Thoracic aorta (tissue), 2 donors: Measurements from ENCODE around the gene NUDT6. TPM values are rescaled to one million over a fixed set of nuclear protein-coding genes. Genes with fewer than 3 reads are reported as not detected.

Experiments used
- ATAC-seq: fragments of 150-250 bp; one replicate; pipeline ENCODE4 v1.8.0; 2017; ENCODE audit warnings: low read depth; ENCODE audit not compliant: insufficient number of reproducible peaks, low FRiP score
- DNase-seq: peaks from one replicate; pipeline ENCODE4 v3.0.0-alpha.2; 2020; ENCODE audit warnings: low spot score
- H3K27ac ChIP-seq, 2 donors: fragments of 200-600 bp; sonication (generic); 1 replicate in 1 of 2; 2 replicates in 1 of 2; pipeline ENCODE4 v1.5.1; 2016; ENCODE audit warnings: mild to moderate bottlenecking in 2 of 2, moderate library complexity in 2 of 2
- H3K27me3 ChIP-seq: fragments of 200-600 bp; sonication (generic); replicated peaks from 2 replicates; pipeline ENCODE4 v1.6.0; 2016; ENCODE audit warnings: mild to moderate bottlenecking; ENCODE audit not compliant: insufficient read depth
- H3K36me3 ChIP-seq: fragments of 200-600 bp; sonication (generic); one replicate; pipeline ENCODE4 v1.5.1; 2016
- H3K4me1 ChIP-seq, 2 donors: fragments of 200-600 bp; sonication (generic); 1 replicate in 1 of 2; 2 replicates in 1 of 2; pipeline versions ENCODE4 v1.5.1 to v1.6.0; 2016; ENCODE audit warnings: low read depth in 2 of 2, mild to moderate bottlenecking in 1 of 2; ENCODE audit not compliant: control insufficient read depth in 1 of 2
- H3K4me3 ChIP-seq: fragments of 200-600 bp; sonication (generic); 2 replicates; pipeline ENCODE4 v1.5.1; 2016; ENCODE audit warnings: mild to moderate bottlenecking
- H3K9me3 ChIP-seq: fragments of 200-600 bp; sonication (generic); 2 replicates; pipeline ENCODE4 v1.5.1; 2016
- CTCF ChIP-seq: fragments of 200-600 bp; sonication (generic); IDR thresholded peaks from one replicate; pipeline ENCODE4 v1.5.1; 2019; ENCODE audit warnings: antibody characterized with exemption
- total RNA-seq, 2 donors: library from RNA; depleted of rRNA; stranded (reverse); fragments of >200 nt; gene quantifications; one replicate each; pipeline versions ENCODE4 v1.1.0 to v1.2.3, GENCODE V29; 2016

Gene NUDT6
- total RNA-seq, 2 donors from 2014 or later = 2.0 to 5.7 TPM

GRCh38 chr4:122960611-122961000 lies 38.2 kb upstream of the NUDT6 start:
- Histone ChIP-seq H3K9me3 (no peaks in the 10 kb centered on the region), H3K4me1 (peaks cover 9% of the 10 kb centered on the region in 2 donors), H3K4me3 (no peak overlapping the region), H3K27ac (no peak overlapping the region), H3K27me3 (no peaks in the 10 kb centered on the region), H3K36me3 (no peaks in the 10 kb centered on the region)
- ATAC-seq (no peak), DNase-seq (no peak)
- no peak for TF ChIP-seq CTCF

GRCh38 chr4:122959981-122960610 lies 37.7 kb upstream of the NUDT6 start:
- no peaks in the 10 kb centered on the region for H3K27me3 ChIP-seq
- H3K9me3 ChIP-seq = no peaks in the 10 kb centered on the region
- no peaks in the 10 kb centered on the region for H3K36me3 ChIP-seq
- H3K27ac ChIP-seq = no peak overlapping the region
- ATAC-seq = no peak
- TF ChIP-seq CTCF = no peak
- H3K4me1 ChIP-seq = peaks cover 9% of the 10 kb centered on the region in 2 donors
- no peak for DNase-seq
- H3K4me3 ChIP-seq = no peak overlapping the region

GRCh38 chr4:122959441-122959840 lies 37.0 kb upstream of the NUDT6 start:
- H3K9me3 ChIP-seq = no peaks in the 10 kb centered on the region
- no peak overlapping the region for H3K27ac ChIP-seq
- peaks cover 9% of the 10 kb centered on the region in 2 donors for H3K4me1 ChIP-seq
- ATAC-seq (no peak), DNase-seq (no peak)
- no peak for TF ChIP-seq CTCF
- H3K36me3 ChIP-seq = no peaks in the 10 kb centered on the region
- H3K4me3 ChIP-seq = no peak overlapping the region
- no peaks in the 10 kb centered on the region for H3K27me3 ChIP-seq

- Histone ChIP-seq H3K9me3 (no peaks in the 10 kb centered on the region), H3K4me1 (peaks cover 9% of the 10 kb centered on the region in 2 donors), H3K36me3 (no peaks in the 10 kb centered on the region), H3K27ac (no peak overlapping the region), H3K4me3 (no peak overlapping the region), H3K27me3 (no peaks in the 10 kb centered on the region)
- TF ChIP-seq CTCF = no peak
- DNase-seq = no peak
- ATAC-seq = no peak
Measured at GRCh38 chr4:122958505-122958904, 36.1 kb upstream of the NUDT6 start.

GRCh38 chr4:122953924-122954323 lies 31.5 kb upstream of the NUDT6 start:
- Histone ChIP-seq H3K4me1 (no peaks in the 10 kb centered on the region), H3K27ac (no peak overlapping the region), H3K9me3 (no peaks in the 10 kb centered on the region), H3K4me3 (no peak overlapping the region), H3K36me3 (peaks cover 14% of the 10 kb centered on the region), H3K27me3 (no peaks in the 10 kb centered on the region)
- DNase-seq = no peak
- ATAC-seq = no peak
- TF ChIP-seq CTCF = no peak
